ENCODE results near the gene ERC1.
A peak's percentile ranks its signal among the peaks of the same experiment; 100 is the strongest.

The ERC1 gene

DNA sequence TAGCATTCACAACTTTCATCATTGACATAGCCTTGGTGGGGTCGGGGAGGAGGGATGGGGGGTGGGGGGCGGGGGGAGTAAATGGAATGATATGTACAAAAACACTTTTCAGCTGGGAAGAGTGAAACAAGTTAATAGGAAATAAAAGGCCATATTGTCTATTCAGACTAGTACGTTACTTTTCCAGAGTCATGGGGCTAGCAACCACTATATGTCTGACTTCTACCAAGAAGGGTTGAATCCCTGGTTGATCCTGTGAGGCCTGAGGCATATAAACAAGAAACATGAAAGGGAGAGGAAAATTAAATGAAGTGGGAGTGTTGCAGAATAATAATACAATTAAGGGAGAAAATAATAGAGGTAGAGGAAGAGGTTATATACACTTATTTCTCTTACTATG is 225.5 kb downstream of the ERC1 start:
- DNase-seq (ENCODE audit: low read depth in 2 of 2): no peak
- H3K4me3 ChIP-seq (replicated peaks in 1 of 2; ENCODE audit: low read depth in 2 of 2, low read length in 2 of 2): no peak overlapping the region
- TF ChIP-seq, protein P1, sequence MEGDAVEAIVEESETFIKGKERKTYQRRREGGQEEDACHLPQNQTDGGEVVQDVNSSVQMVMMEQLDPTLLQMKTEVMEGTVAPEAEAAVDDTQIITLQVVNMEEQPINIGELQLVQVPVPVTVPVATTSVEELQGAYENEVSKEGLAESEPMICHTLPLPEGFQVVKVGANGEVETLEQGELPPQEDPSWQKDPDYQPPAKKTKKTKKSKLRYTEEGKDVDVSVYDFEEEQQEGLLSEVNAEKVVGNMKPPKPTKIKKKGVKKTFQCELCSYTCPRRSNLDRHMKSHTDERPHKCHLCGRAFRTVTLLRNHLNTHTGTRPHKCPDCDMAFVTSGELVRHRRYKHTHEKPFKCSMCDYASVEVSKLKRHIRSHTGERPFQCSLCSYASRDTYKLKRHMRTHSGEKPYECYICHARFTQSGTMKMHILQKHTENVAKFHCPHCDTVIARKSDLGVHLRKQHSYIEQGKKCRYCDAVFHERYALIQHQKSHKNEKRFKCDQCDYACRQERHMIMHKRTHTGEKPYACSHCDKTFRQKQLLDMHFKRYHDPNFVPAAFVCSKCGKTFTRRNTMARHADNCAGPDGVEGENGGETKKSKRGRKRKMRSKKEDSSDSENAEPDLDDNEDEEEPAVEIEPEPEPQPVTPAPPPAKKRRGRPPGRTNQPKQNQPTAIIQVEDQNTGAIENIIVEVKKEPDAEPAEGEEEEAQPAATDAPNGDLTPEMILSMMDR (IDR thresholded peaks at IDR 0.05; ENCODE audit: low read depth, low read length): no peak

DNA sequence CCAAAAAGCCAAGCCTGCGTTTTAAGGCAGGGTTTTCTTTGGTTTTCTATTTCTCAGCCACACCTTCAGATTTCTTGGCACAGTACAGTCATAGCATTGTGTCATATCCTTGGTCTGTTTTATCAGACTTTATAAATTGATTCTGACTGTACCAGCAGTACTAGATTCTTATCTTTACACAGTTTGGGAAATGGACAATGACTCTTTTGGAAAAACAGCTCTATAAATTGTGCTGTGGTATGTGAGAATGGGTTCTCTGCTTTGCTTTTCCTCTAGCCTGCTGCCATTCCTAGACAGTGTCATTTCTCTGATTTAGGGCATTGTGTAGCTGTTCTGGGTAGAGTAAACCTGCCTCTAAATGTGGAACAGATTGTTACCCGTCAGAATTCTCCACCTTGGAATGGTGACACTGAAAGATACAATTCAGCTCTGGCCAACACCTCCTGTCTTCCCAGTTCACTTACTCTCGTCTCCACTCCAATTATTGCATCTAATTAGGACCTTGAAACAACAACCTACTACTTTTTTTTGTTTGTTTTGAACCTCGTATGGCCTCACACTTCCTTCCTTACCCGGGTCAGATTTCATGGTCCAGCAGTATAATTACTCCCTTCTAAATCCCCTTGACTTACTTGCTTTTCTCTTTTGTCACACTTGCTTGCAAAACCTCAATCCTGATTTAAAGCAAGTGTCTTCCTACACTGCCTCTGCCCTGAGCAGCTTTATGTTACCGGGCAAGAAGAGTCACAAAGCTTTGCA is 226.3 kb downstream of the ERC1 start:
- TF ChIP-seq, protein P1 (IDR thresholded peaks at IDR 0.05; ENCODE audit: low read depth, low read length): no peak
- no peak overlapping the region for H3K4me3 ChIP-seq (replicated peaks in 1 of 2; ENCODE audit: low read depth in 2 of 2, low read length in 2 of 2)

DNA sequence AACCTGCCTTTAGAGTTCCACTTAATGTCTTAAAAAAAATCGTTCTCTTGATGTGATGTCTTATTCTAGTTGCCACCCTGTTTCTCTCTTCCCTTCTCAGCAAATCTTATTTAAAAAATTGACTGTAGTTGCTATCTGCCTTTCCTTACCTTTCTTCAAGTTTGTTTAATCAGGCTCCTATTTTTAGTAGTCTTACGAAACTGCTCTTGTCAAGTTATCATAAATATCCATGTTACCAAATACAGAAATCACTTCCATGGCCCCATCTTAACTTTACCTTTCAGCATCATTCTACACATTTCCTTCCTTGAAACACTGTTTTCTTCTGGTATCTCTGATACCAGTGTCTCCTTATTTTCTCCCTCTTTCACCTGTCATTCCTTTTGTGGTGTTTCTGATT is 227.3 kb downstream of the ERC1 start:
- DNase-seq (ENCODE audit: low read depth in 2 of 2): no peak
- TF ChIP-seq, protein P1 (IDR thresholded peaks at IDR 0.05; ENCODE audit: low read depth, low read length): no peak

More for the DNA sequence above, 226.3 kb downstream of the ERC1 start:
- DNase-seq (ENCODE audit: low read depth in 2 of 2): peak; percentile 46 to 82

DNA sequence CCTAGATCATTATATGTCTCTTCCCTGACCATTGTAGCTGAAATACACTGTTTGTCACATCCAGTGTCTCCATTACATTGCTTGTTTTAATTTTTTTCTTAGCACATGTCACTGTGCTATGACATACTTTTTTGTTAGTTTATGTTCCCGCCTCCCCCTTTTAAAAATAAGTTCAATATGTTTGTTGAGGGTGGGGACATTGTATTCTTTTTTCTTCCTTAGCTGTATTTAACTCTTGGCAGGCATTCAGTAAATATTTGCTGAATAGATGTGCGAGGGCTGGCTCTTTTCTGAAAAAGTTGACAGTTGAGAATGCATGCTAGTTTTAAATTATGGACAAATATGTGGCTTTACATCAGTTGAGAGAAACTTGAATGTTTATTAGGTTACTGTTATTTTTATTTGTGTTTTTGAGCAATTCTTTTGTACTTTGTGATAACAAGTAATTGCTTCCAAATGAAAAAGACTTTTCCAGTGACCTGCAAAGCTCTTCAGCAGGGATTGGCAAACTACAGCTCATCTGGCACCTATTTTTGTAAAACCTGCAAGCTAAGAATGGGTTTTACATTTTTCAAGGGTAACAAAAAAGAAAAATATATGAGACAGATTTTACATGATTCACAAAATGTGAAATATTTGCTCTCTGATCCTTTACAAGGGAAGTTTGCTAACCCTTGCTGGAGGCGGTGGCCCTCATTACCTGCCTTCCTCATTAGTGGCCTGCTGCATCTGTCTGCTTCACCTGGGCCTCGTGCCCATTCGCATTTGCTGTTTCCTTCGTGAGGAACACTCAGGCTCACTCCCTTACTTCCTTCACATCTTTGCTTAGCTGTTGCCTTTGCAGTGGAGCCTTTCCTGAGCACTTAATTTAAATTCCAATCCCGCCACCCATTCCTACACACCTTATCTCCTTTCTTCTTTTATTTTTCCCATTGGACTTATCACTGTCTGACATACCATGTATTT is 229.4 kb downstream of the ERC1 start:
- DNase-seq (ENCODE audit: low read depth in 2 of 2): peak in 1 of 2 donors; percentile 30
- TF ChIP-seq, protein P1 (IDR thresholded peaks at IDR 0.05; ENCODE audit: low read depth, low read length): no peak
- no peak overlapping the region for H3K4me3 ChIP-seq (replicated peaks in 1 of 2; ENCODE audit: low read depth in 2 of 2, low read length in 2 of 2)

More for the DNA sequence above, 227.3 kb downstream of the ERC1 start:
- H3K4me3 ChIP-seq (replicated peaks in 1 of 2; ENCODE audit: low read depth in 2 of 2, low read length in 2 of 2): no peak overlapping the region

DNA sequence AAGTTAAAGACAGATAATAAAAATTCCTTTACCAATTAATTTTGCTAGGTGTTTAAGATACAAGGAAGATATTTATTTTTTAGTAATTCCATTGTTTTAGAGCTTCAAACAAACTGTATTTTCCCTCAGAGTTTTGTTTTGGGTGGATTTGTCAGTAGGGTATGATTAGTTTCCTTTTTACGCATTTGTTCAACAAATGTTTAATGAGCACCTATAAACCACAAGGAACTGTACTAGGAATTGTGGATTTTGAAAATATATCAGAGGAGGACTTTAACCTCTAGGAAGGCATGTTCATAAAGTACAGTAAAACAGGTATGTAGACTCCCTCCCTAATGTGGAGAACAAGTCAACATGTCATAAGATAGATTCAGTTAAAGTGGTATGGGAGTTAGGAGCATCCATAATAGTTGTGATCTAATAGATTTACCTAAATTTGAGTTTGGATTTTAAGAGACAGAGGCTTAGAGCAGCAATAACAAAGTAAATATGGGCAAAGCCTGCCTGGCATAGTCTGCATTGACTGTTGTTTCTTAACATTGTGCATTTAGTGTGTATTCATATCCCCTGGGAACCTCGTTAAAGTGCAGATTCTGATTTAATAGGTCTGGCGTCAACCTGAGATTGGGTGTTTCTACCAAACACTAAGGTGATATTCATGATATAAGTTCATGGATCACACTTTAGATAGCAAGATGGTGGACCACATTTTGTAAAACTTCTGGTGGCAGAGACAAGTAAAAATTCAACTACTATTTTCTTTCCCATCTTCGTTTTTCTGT is 232.0 kb downstream of the ERC1 start:
- TF ChIP-seq, protein P1 (IDR thresholded peaks at IDR 0.05; ENCODE audit: low read depth, low read length): no peak
- no peak overlapping the region for H3K4me3 ChIP-seq (replicated peaks in 1 of 2; ENCODE audit: low read depth in 2 of 2, low read length in 2 of 2)
- no peak for DNase-seq (ENCODE audit: low read depth in 2 of 2)

DNA sequence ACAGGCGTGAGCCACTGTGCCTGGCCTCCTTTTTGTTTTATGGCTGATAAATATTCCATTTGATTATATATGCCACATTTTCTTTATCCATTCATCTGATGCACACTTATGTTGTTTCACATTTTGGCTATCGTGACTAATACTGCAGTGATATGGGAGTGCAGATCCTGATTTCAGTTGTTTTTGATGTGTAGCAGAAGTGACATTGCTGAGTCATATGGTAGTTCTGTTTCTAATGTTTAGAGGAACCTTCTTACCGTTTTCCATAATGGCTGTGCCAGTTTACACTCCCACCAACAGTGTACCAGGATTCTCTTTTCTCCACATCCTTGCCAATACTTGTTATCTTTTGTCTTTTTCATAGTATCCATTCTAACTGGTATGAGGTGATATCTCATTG is 235.9 kb downstream of the ERC1 start:
- DNase-seq (ENCODE audit: low read depth in 2 of 2): no peak
- H3K4me3 ChIP-seq (replicated peaks in 1 of 2; ENCODE audit: low read depth in 2 of 2, low read length in 2 of 2): no peak overlapping the region
- TF ChIP-seq, protein P1 (IDR thresholded peaks at IDR 0.05; ENCODE audit: low read depth, low read length): no peak

Measured in cardiac fibroblast (primary cell).